Kidney (tissue), 14 donors: ENCODE measurements around the gene ZNF646. TPM values are rescaled to one million over a fixed set of nuclear protein-coding genes. Genes with fewer than 3 reads are reported as not detected.

ENCODE experiments used
- DNase-seq, 5 donors: peaks; one replicate each; pipeline ENCODE4 v3.0.0-alpha.2; 2013 to 2020
- FAIRE-seq: peaks from 2 replicates; lab custom pipeline; 2012; peaks lifted over from hg19 to GRCh38; lab: Jason Lieb, UNC
- H3K27ac ChIP-seq, 2 donors: one replicate each; pipeline ENCODE4 v1.7.0; 2013; ENCODE audit warnings: low read depth in 2 of 2, low read length in 2 of 2, inconsistent platforms in 1 of 2
- H3K27me3 ChIP-seq: one replicate; pipeline ENCODE4 v1.7.1; 2013; ENCODE audit warnings: low read length, inconsistent platforms; ENCODE audit not compliant: control insufficient read depth, insufficient read depth
- H3K36me3 ChIP-seq, 3 donors: one replicate each; pipeline versions ENCODE4 v1.7.0 to v1.7.1; 2013; ENCODE audit warnings: low read length in 3 of 3, control low read depth in 1 of 3, inconsistent platforms in 1 of 3; ENCODE audit not compliant: insufficient read depth in 3 of 3, control insufficient read depth in 2 of 3
- H3K4me1 ChIP-seq, 3 donors: one replicate each; pipeline versions ENCODE4 v1.7.0 to v1.7.1; 2013; ENCODE audit warnings: low read length in 3 of 3, inconsistent platforms in 1 of 3, low read depth in 1 of 3; ENCODE audit not compliant: control insufficient read depth in 2 of 3, insufficient read depth in 2 of 3
- H3K4me3 ChIP-seq, 3 donors: one replicate each; pipeline versions ENCODE4 v1.7.0 to v1.8.1; 2013; ENCODE audit warnings: low read length in 3 of 3, control low read depth in 1 of 3, inconsistent platforms in 1 of 3
- H3K9ac ChIP-seq, 3 donors: one replicate each; pipeline versions ENCODE4 v1.7.0 to v1.7.1; 2013; ENCODE audit warnings: low read length in 3 of 3, control low read depth in 1 of 3, inconsistent platforms in 1 of 3
- H3K9me3 ChIP-seq, 3 donors: one replicate each; pipeline versions ENCODE4 v1.7.0 to v1.7.1; 2013; ENCODE audit warnings: low read length in 3 of 3, control low read depth in 1 of 3, inconsistent platforms in 1 of 3; ENCODE audit not compliant: control insufficient read depth in 2 of 3, insufficient read depth in 1 of 3
- intact Hi-C: fragments of 100-400 bp; cut with DNase I; formaldehyde crosslinking; loops from one replicate; pipeline ENCODE4 v1.11.1; 2022
- polyA plus RNA-seq: library from polyadenylated mRNA; stranded (reverse); fragments of 350-450 nt; fragmentation: Illumina TruSeq; extraction: RNeasy Lipid Tissue Mini Kit (QIAGEN cat#74804); gene quantifications from one replicate; pipeline ENCODE4 v1.2.3, GENCODE V29; 2014; ENCODE audit warnings: low read depth, low replicate concordance; ENCODE audit not compliant: insufficient read depth
- total RNA-seq: library from RNA; stranded (reverse); fragmentation: NEBNext Ultra II Directional; extraction: Animal tissue kit (Norgen Biotek cat#: 25700); gene quantifications from one replicate; pipeline ENCODE4 v1.2.1, GENCODE V29; 2021
- TF ChIP-seq, protein P1 (sequence below): IDR thresholded peaks from 3 replicates; pipeline ENCODE4 v1.5.1; 2012; ENCODE audit warnings: mild to moderate bottlenecking, moderate library complexity, borderline replicate concordance; ENCODE audit not compliant: insufficient read depth; ENCODE audit errors: extremely low read depth
- donor health status: control.
- donor health status: control.
- donor health status: control.
- donor health status: control.
- donor health status: control.
- donor health status: DM: yes; HTN: yes; CAD: no.
- donor health status: Normal renal cell carcinoma (clear cell type).

The ZNF646 gene
- total and polyA plus RNA-seq, 2 donors from 2014 or later, result 2.9 to 20.5 TPM

DNA sequence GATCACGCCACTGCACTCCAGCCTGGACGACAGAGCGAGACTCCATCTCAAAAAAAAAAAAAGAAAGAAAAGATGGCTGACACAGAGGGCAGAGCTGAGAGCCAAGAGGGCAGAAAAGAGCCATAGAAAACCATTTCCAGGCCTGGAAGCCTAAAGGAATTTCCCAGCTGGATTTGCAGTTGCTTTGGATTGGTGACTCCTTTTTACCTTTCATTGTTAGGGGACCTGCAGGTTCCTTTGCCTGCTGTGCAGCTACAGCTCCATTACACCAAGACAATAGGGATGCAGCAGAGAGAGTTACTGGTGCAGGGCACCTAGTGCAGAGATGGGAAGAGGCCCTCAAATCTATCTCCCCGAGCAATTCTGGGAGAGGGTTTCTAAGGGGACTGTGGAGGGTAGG lies 18.6 kb upstream of the ZNF646 start:
- no peak overlapping the region for H3K4me3 ChIP-seq
- no peaks in the 10 kb centered on the region for H3K9me3 ChIP-seq
- FAIRE-seq, result no peak
- no peak overlapping the region for H3K27ac ChIP-seq
- H3K9ac ChIP-seq, result no peak overlapping the region
- H3K27me3 ChIP-seq, result no peaks in the 10 kb centered on the region
- no peaks in the 10 kb centered on the region for H3K4me1 ChIP-seq
- TF ChIP-seq, protein P1, sequence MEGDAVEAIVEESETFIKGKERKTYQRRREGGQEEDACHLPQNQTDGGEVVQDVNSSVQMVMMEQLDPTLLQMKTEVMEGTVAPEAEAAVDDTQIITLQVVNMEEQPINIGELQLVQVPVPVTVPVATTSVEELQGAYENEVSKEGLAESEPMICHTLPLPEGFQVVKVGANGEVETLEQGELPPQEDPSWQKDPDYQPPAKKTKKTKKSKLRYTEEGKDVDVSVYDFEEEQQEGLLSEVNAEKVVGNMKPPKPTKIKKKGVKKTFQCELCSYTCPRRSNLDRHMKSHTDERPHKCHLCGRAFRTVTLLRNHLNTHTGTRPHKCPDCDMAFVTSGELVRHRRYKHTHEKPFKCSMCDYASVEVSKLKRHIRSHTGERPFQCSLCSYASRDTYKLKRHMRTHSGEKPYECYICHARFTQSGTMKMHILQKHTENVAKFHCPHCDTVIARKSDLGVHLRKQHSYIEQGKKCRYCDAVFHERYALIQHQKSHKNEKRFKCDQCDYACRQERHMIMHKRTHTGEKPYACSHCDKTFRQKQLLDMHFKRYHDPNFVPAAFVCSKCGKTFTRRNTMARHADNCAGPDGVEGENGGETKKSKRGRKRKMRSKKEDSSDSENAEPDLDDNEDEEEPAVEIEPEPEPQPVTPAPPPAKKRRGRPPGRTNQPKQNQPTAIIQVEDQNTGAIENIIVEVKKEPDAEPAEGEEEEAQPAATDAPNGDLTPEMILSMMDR, result no peak
- H3K36me3 ChIP-seq, result no peaks in the 10 kb centered on the region
- intact Hi-C loops, result no loop called here
- no peak for DNase-seq

- Histone ChIP-seq H3K4me3 (no peak overlapping the region), H3K9me3 (no peaks in the 10 kb centered on the region), H3K4me1 (peaks cover 0 to 2% (median 0%) of the 10 kb centered on the region in 3 donors), H3K27ac (no peak overlapping the region), H3K27me3 (no peaks in the 10 kb centered on the region), H3K36me3 (peaks cover 0 to 4% (median 3%) of the 10 kb centered on the region in 3 donors), H3K9ac (no peak overlapping the region)
- intact Hi-C loops, result no loop called here
- TF ChIP-seq, protein P1, result no peak
- no peak for FAIRE-seq
- DNase-seq, result no peak
Measured at GRCh38 chr16:31061126-31061812, 13.0 kb upstream of the ZNF646 start.

DNA sequence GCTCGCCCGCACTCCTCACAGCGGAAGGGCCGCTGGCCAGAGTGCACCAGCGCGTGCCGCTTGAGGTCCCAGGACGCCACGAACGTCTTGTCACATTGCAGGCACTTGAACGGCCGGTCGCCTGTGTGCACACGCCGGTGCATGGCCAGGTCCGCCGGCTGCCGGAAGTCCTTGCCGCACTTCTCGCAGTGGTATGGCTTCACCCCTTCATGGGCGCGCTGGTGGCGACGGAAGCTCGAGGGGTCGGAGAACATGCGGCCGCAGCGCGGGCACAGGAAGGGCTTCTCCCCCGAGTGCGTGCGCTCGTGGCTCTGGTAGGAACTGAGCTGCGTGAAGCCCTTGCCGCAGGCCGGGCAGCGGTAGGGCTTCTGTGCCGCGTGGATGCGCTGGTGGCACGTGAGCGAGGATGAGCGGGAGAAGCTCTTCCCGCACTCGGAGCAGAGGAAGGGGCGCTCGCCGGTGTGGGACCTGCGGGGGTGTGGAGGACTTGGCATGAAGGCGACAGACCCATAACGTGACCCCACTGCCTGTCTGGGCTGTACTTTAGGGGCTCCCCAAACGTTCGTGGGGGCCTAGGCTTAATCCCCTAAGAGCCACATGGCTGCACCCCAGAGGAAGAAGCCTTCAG lies 12.3 kb upstream of the ZNF646 start:
- Histone ChIP-seq H3K4me1 (peaks cover 0 to 2% (median 0%) of the 10 kb centered on the region in 3 donors), H3K27me3 (no peaks in the 10 kb centered on the region), H3K9me3 (no peaks in the 10 kb centered on the region), H3K27ac (no peak overlapping the region), H3K36me3 (peaks cover 0 to 4% (median 3%) of the 10 kb centered on the region in 3 donors), H3K9ac (no peak overlapping the region), H3K4me3 (no peak overlapping the region)
- DNase-seq (no peak), FAIRE-seq (no peak)
- TF ChIP-seq, protein P1, result no peak
- intact Hi-C loops, result no loop called here
